Activated T-helper 1 cell treated with anti-CD3 and anti-CD28 coated beads, Interleukin-12 subunit alpha, Interleukin-12 subunit beta, Interleukin-2, Interleukin-4 antibody, amounts not matched to agents 30 ng/mL and 10 ng/mL and 1 ng/mL, durations not matched to agents 14 hours and 24 hours and 36 hours (primary cell): ENCODE measurements around the gene LYPD6B. TPM values are rescaled to one million over a fixed set of nuclear protein-coding genes. Genes with fewer than 3 reads are reported as not detected.

Experiments used
- DNase-seq: peaks from one replicate; pipeline ENCODE4 v3.0.0; 2021; ENCODE audit warnings: low spot score
- H3K27ac Mint-ChIP-seq: one replicate; pipeline ENCODE4 v1.8.0; 2021; ENCODE audit warnings: mild to moderate bottlenecking, mixed read lengths
- H3K27me3 Mint-ChIP-seq: one replicate; pipeline ENCODE4 v1.8.0; 2022; ENCODE audit warnings: mild to moderate bottlenecking, moderate library complexity, mixed read lengths; ENCODE audit not compliant: insufficient read depth
- H3K36me3 Mint-ChIP-seq: one replicate; pipeline ENCODE4 v1.8.0; 2021; ENCODE audit warnings: low read depth, mixed read lengths
- H3K4me1 Mint-ChIP-seq: one replicate; pipeline ENCODE4 v1.8.0; 2021; ENCODE audit warnings: low read depth, mixed read lengths
- H3K4me3 Mint-ChIP-seq: one replicate; pipeline ENCODE4 v1.8.0; 2021; ENCODE audit warnings: mild to moderate bottlenecking, moderate library complexity, mixed read lengths
- H3K9me3 Mint-ChIP-seq: one replicate; pipeline ENCODE4 v1.8.0; 2021; ENCODE audit warnings: mixed read lengths
- intact Hi-C: fragments of 100-400 bp; cut with micrococcal nuclease; formaldehyde crosslinking; loops from one replicate; pipeline ENCODE4 v1.15.1; 2024
- total RNA-seq: library from RNA; stranded (reverse); gene quantifications from 2 replicates; pipeline ENCODE4 v1.2.3, GENCODE V29; 2022

LYPD6B gene
- total RNA-seq, 1 donor from 2014 or later: not detected

- Mint-ChIP-seq H3K27me3 (peaks cover 3% of the 10 kb centered on the region), H3K36me3 (no peaks in the 10 kb centered on the region), H3K9me3 (no peaks in the 10 kb centered on the region), H3K27ac (no peak overlapping the region), H3K4me1 (no peaks in the 10 kb centered on the region), H3K4me3 (no peak overlapping the region)
- no peak for DNase-seq
- intact Hi-C loops: no loop called here
Observed at GRCh38 chr2:149132901-149133300, 94.4 kb downstream of the LYPD6B start.

GRCh38 chr2:149134335-149134923 is 95.9 kb downstream of the LYPD6B start:
- no peaks in the 10 kb centered on the region for H3K4me1 Mint-ChIP-seq

GRCh38 chr2:149136111-149136510 is 97.6 kb downstream of the LYPD6B start:
- Mint-ChIP-seq H3K9me3 (no peaks in the 10 kb centered on the region), H3K27ac (no peak overlapping the region), H3K4me1 (no peaks in the 10 kb centered on the region), H3K36me3 (no peaks in the 10 kb centered on the region), H3K4me3 (no peak overlapping the region), H3K27me3 (no peaks in the 10 kb centered on the region)
- intact Hi-C loops: no loop called here
- no peak for DNase-seq

More at GRCh38 chr2:149134335-149134923, 95.9 kb downstream of the LYPD6B start:
- H3K27ac Mint-ChIP-seq: no peak overlapping the region
- no peak for DNase-seq
- no peak overlapping the region for H3K4me3 Mint-ChIP-seq
- H3K9me3 Mint-ChIP-seq: no peaks in the 10 kb centered on the region
- intact Hi-C loops: no loop called here
- H3K36me3 Mint-ChIP-seq: no peaks in the 10 kb centered on the region
- no peaks in the 10 kb centered on the region for H3K27me3 Mint-ChIP-seq

GRCh38 chr2:149141046-149141445 is 102.5 kb downstream of the LYPD6B start:
- no peaks in the 10 kb centered on the region for H3K9me3 Mint-ChIP-seq
- no peaks in the 10 kb centered on the region for H3K4me1 Mint-ChIP-seq
- no peak overlapping the region for H3K27ac Mint-ChIP-seq
- H3K4me3 Mint-ChIP-seq: no peak overlapping the region
- H3K36me3 Mint-ChIP-seq: no peaks in the 10 kb centered on the region
- no peak for DNase-seq
- intact Hi-C loops: no loop called here
- H3K27me3 Mint-ChIP-seq: peaks cover 5% of the 10 kb centered on the region

- no peak overlapping the region for H3K4me3 Mint-ChIP-seq
- H3K36me3 Mint-ChIP-seq: no peaks in the 10 kb centered on the region
- no peak overlapping the region for H3K27ac Mint-ChIP-seq
- no peak for DNase-seq
- peaks cover 7% of the 10 kb centered on the region for H3K27me3 Mint-ChIP-seq
- H3K4me1 Mint-ChIP-seq: no peaks in the 10 kb centered on the region
- intact Hi-C loops: no loop called here
- H3K9me3 Mint-ChIP-seq: no peaks in the 10 kb centered on the region
Observed at GRCh38 chr2:149143734-149144133, 105.2 kb downstream of the LYPD6B start.

GRCh38 chr2:149145314-149146295 is 107.1 kb downstream of the LYPD6B start:
- no peaks in the 10 kb centered on the region for H3K36me3 Mint-ChIP-seq
- H3K4me3 Mint-ChIP-seq: no peak overlapping the region
- H3K4me1 Mint-ChIP-seq: no peaks in the 10 kb centered on the region
- no peak for DNase-seq
- no peak overlapping the region for H3K27ac Mint-ChIP-seq
- intact Hi-C loops: no loop called here
- no peaks in the 10 kb centered on the region for H3K9me3 Mint-ChIP-seq
- peaks cover 8% of the 10 kb centered on the region for H3K27me3 Mint-ChIP-seq

- no peak for DNase-seq
Observed at GRCh38 chr2:149146876-149147275, 108.4 kb downstream of the LYPD6B start.

GRCh38 chr2:149148194-149149006 is 109.9 kb downstream of the LYPD6B start:
- no peak overlapping the region for H3K4me3 Mint-ChIP-seq
- no peaks in the 10 kb centered on the region for H3K36me3 Mint-ChIP-seq
- no peaks in the 10 kb centered on the region for H3K9me3 Mint-ChIP-seq
- no peaks in the 10 kb centered on the region for H3K4me1 Mint-ChIP-seq
- no peak overlapping the region for H3K27ac Mint-ChIP-seq
- DNase-seq: no peak
- peaks cover 3% of the 10 kb centered on the region for H3K27me3 Mint-ChIP-seq
- intact Hi-C loops: no loop called here

More at GRCh38 chr2:149146876-149147275, 108.4 kb downstream of the LYPD6B start:
- Mint-ChIP-seq H3K4me1 (no peaks in the 10 kb centered on the region), H3K4me3 (no peak overlapping the region), H3K36me3 (no peaks in the 10 kb centered on the region), H3K9me3 (no peaks in the 10 kb centered on the region), H3K27ac (no peak overlapping the region), H3K27me3 (peaks cover 8% of the 10 kb centered on the region)
- intact Hi-C loops: no loop called here

GRCh38 chr2:149149007-149149297 is 110.5 kb downstream of the LYPD6B start:
- Mint-ChIP-seq H3K27ac (no peak overlapping the region), H3K4me1 (no peaks in the 10 kb centered on the region), H3K4me3 (no peak overlapping the region), H3K27me3 (peaks cover 3% of the 10 kb centered on the region), H3K9me3 (no peaks in the 10 kb centered on the region), H3K36me3 (no peaks in the 10 kb centered on the region)
- intact Hi-C loops: no loop called here
- DNase-seq: no peak

- Mint-ChIP-seq H3K4me1 (no peaks in the 10 kb centered on the region), H3K27me3 (peaks cover 3% of the 10 kb centered on the region), H3K27ac (no peak overlapping the region), H3K9me3 (no peaks in the 10 kb centered on the region), H3K4me3 (no peak overlapping the region), H3K36me3 (no peaks in the 10 kb centered on the region)
- DNase-seq: no peak
- intact Hi-C loops: no loop called here
Observed at GRCh38 chr2:149152469-149152953, 114.0 kb downstream of the LYPD6B start.

GRCh38 chr2:149155196-149155969 is 116.9 kb downstream of the LYPD6B start:
- no peak overlapping the region for H3K27ac Mint-ChIP-seq
- H3K27me3 Mint-ChIP-seq: no peaks in the 10 kb centered on the region
- no peaks in the 10 kb centered on the region for H3K9me3 Mint-ChIP-seq
- H3K4me1 Mint-ChIP-seq: no peaks in the 10 kb centered on the region
- no peaks in the 10 kb centered on the region for H3K36me3 Mint-ChIP-seq
- no peak overlapping the region for H3K4me3 Mint-ChIP-seq
- DNase-seq: no peak
- intact Hi-C loops: no loop called here

- Mint-ChIP-seq H3K27ac (no peak overlapping the region), H3K4me3 (no peak overlapping the region), H3K27me3 (peaks cover 3% of the 10 kb centered on the region), H3K4me1 (peaks cover 4% of the 10 kb centered on the region), H3K9me3 (no peaks in the 10 kb centered on the region), H3K36me3 (no peaks in the 10 kb centered on the region)
- intact Hi-C loops: no loop called here
- DNase-seq: no peak
Observed at GRCh38 chr2:149155988-149156387, 117.5 kb downstream of the LYPD6B start.
